GM19043 (cell line): ENCODE results near the gene WASHC3.
"Not testable (repeated sequence)": the region's sequence is repeated elsewhere in the genome, so short reads cannot be mapped to it uniquely, and the experiment has no call there.

Experiments
- ATAC-seq: cut with Tn5 transposase; IDR thresholded peaks from one replicate; pipeline ENCODE4 v1.9.1; 2021; ENCODE audit warnings: low read depth; ENCODE audit not compliant: unreplicated experiment

The WASHC3 gene

GRCh38 chr12:102061560-102062418 is at the start of gene WASHC3:
TSS of gene WASHC3 (minus strand) at chr12:102061991. CDS start at chr12:102061962, 29 bp downstream.
- peak; percentile 94 for ATAC-seq

GRCh38 chr12:102110782-102111181 is 49.0 kb upstream of the WASHC3 start:
- no peak for ATAC-seq

- ATAC-seq: no peak
Measured at GRCh38 chr12:102107970-102108369, 46.2 kb upstream of the WASHC3 start.

GRCh38 chr12:102106905-102107304 is 45.1 kb upstream of the WASHC3 start:
- ATAC-seq: no peak

GRCh38 chr12:102096855-102097254 is 35.1 kb upstream of the WASHC3 start:
- ATAC-seq: no peak

- ATAC-seq: no peak
Measured at GRCh38 chr12:102095677-102096263, 34.0 kb upstream of the WASHC3 start.

- ATAC-seq: no peak
Measured at GRCh38 chr12:102093319-102093718, 31.5 kb upstream of the WASHC3 start.

GRCh38 chr12:102089228-102089835 is 27.5 kb upstream of the WASHC3 start:
- not testable (repeated sequence) for ATAC-seq

- no peak for ATAC-seq
Measured at GRCh38 chr12:102080842-102081241, 19.1 kb upstream of the WASHC3 start.

- ATAC-seq: not testable (repeated sequence)
Measured at GRCh38 chr12:102072092-102072491, 10.3 kb upstream of the WASHC3 start.

GRCh38 chr12:102069707-102070106 is 7.9 kb upstream of the WASHC3 start:
- ATAC-seq: no peak

- ATAC-seq: no peak
Measured at GRCh38 chr12:102067574-102068258, 5.9 kb upstream of the WASHC3 start.

GRCh38 chr12:102064476-102064875 is 2.7 kb upstream of the WASHC3 start:
- ATAC-seq: no peak

- no peak for ATAC-seq
Measured at GRCh38 chr12:102063069-102063468, 1.3 kb upstream of the WASHC3 start.

GRCh38 chr12:102062419-102062806 is 622 bp upstream of the WASHC3 start:
- ATAC-seq: no peak

- no peak for ATAC-seq
Measured at GRCh38 chr12:102061096-102061559, 663 bp downstream of the WASHC3 start.

- ATAC-seq: no peak
Measured at GRCh38 chr12:102059343-102059742, 2.4 kb downstream of the WASHC3 start.

- ATAC-seq: no peak
Measured at GRCh38 chr12:102054345-102054744, 7.4 kb downstream of the WASHC3 start.

- ATAC-seq: no peak
Measured at GRCh38 chr12:102053062-102053349, 8.8 kb downstream of the WASHC3 start.

- no peak for ATAC-seq
Measured at GRCh38 chr12:102052192-102053061, 9.4 kb downstream of the WASHC3 start.
